NCI-H1092 treated with DMSO at 0.1 percent for 48 hours (cell line): ENCODE data around the gene CAMK2N1.

Experiments used
- DNase-seq: peaks from one replicate; lab custom pipeline; 2025; lab: John Stamatoyannopoulos, UW

Gene CAMK2N1

DNA sequence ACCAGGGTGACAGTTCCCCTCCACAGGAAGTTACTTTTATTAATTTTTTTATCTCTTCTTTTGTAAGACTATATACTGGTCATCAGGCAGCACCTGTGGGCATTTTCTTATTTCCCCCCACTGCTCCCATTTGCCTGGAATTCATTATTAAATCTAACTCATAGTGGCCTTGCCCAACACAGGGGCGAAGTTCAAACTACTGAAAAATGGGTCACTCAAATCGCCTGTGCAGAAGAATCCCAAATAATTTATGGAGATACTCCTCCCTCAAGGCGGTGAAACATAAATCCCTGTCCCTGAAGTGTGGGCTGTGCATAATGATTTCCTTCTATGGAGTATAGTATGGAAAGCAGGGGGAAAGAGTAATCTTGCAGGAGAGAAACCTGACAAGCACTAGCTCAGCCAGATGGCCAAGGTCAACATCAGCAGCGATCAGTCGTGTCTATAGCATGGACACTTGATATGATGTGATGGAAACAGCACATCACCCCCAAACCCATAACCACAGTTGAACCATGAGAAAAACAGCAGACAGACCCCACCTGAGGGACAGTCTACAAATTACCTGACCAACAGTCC, 7.9 kb downstream of the CAMK2N1 start:
- DNase-seq = no peak

DNA sequence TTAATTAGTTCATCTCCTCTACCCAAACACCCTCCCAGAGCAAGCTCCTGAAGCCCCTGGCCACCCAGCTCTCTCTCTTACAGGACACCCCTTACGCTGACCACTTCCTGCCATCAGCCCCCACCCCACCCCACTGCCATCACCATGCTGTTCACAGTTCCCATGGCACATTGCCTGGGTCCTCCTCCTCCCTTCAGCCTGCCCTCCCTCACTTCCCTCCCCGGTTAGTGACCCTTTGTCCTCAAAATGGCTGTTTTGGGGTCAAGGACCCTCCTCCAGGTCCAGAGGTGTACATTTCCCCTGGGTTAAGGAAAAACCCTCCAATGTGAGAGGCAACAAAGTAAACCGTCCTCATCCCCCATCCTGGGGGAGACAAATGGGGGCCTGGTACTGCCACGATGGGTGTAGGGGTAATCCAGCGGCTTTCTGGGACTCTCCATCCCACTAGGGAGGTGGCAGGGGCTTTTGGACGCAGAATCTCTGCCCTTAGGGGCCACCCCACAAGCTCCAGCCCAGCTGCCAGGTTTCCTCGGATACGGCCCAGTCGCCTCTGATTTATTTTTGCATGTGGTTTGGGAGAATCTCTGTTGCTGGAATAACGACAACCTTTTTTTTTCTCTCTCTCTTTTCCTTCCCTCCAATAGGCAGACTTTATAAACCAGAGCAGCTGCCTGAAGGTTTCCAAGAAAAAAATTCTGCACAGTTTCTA, 8.5 kb downstream of the CAMK2N1 start:
- no peak for DNase-seq

DNA sequence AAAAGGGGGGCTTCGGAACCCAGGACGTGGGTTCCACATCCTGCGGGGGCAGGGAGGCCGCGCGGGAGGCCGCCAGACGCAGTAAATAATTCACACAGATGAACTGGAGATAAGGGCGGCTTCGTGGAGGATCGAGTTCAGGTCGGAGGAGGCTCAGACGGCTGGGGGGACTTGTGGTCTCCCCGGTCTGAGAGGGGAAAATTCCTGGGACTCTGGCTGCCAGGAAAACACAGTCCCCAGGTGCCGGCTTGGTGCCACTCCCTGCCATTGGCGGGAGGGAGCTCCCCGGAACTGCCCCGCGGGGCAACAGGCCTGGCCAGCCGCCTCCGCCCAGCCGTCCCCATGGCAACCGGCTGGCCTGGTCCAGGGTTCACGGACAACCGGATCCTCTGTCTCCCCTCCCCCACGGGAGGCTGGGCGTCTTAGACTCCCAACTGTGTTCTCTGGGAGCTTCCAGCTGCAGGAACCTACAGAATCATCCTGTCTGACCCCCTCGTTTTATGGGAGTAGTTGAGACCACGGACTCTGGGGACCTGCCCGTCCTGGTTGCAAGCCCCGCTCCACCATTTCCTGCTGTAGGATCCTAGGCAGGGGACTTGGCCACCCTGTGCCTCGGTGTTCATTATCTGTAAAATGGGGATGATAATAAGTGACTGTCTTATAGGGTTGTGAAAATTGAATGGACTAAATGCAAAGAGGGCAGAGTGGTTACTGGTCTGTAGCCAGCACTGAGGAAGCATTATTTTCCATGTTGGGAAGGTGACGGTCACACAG, 9.6 kb downstream of the CAMK2N1 start:
- DNase-seq = no peak

DNA sequence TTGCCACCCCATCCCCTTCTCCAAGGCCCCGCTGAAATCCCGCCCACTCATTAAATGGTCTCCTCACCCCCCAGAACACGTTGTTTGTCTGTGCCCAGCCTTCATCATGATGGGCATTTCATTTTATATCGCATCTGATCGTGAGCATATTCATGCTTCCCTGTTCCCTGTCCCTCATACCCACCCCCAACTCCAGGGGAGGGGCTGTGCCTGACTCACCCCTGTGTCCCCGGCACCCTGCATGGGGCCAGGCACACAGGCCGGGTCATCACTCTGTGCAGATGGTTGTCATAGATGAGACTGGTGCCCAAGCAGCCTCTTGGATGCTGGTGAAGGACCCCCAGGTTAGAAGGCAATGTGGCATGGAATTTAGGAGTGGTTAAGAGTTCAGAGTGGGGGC, 11.0 kb downstream of the CAMK2N1 start:
- DNase-seq = no peak

DNA sequence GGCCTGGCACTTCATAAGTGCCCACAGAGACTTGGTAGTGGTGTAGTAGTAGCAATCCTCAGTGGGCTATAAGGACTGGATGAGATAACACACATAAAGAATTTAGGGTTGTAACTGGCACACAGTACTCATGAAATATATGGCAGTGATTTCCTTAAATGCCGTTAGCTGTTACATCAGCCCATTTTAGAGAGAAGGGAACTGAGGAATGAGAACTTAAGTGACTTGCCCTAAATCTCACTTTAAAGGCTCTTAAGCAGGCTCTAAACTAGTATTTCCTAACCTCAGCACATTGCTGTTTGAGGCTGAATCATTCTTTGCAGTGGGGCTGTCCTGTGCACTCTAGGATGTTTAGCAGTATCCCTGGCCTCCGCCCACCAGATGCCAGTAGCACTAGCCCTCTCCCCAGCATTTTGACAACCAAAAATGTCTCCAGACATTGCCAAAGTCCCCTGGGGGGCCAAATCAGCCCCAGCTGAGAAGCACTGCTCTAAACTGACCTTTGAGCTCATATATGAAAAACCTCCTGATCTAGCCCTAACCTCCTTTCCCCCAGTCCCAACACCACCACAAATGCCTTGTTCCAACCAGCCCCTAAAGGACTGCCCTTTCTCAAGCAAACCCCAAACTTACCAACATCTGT, 11.6 kb downstream of the CAMK2N1 start:
- no peak for DNase-seq

DNA sequence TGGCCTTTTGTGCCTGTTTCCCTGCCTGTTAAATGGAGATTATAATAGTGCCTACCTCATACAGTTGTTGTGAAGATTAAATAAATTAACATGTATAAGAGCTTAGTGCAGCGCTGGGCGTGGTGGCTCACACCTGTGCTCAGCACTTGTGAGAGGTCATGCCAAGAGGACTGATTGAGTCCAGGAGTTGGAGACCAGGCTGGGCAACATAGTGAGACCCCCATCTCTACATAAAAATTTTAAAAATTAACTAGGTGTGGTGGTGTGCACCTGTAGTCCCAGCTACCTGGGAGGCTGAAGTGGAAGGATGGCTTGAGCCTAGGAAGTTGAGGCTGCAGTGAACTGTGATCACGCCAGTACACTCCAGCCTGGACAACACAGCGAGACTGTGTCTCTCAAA, 12.1 kb downstream of the CAMK2N1 start:
- DNase-seq = no peak

DNA sequence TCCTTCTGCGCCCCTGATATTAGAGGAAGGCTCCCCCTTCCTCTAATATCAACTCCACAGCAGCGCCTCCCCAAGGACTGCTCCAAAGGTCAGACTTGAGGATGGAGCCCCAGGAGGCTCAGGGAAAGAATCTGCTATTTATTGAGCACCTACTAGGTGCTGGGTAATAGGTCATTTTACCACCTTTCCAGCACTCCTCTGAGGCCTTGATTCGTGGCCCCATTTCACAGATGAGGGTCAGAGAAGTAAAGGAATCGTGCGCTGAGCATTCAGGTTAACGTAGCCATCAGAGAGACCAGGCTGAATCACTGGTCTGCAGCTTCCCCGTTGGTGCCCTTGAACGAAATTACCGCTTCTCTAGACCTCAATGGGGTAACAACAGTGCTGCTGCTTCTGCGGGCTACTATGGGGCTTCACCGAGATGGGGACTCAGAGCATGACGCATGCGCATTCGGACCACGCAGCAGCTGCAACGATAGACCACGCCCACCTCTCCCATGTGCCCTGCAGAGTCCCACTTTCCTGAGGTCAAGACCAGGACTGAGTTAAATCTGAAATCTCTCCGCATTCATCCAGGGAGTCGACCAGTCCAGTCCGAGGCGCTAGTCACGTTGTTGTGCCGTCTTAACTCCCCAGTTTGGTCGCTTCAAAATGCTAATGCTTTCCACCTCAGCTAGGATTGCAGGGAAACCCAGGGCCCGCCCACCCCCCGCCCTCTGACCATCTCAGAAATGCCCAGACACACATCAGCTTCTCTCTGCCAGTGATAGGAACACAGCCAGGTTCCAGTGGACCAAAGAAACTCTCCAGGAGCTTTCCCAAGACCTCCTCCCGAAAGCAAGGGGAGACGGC, 12.9 kb downstream of the CAMK2N1 start:
- no peak for DNase-seq

DNA sequence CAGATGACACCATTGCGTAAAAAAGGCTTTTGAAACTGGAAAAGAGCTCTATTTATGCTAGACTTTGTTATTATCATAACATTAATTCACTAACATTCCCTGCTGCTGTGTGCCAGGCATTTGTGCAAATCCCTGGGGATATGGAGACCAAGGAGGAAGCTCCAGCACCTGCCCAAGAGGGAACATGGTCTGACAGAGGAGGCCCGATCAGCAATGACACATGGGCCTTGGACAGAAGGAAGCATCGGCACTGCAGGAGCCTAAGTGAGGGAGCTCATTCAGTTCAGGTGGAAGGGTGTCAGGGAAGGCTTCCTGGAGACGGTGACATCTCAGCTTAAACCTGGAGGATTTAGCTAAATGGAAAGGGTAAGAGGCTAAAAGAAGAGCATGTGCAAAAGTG, 13.9 kb downstream of the CAMK2N1 start:
- DNase-seq = no peak

DNA sequence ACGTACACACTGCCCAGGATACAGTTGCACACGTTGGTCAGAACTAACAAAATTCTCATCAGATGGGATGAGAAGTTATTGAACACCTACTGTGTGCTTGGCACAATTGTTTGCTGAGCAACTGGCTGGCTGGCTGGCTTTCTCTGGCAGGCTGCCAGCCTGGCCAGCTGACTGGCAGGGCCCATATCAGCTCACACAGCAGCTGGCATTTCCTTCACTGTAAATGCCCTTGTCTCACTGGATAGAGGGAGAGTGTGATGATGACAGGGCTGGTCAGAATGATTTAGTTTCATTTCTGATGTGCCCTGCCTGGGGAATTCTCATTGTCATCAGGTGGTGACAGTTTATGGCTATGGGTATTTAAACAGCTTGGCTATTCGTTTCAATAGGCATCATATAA, 15.8 kb downstream of the CAMK2N1 start:
- DNase-seq = peak; percentile 37

DNA sequence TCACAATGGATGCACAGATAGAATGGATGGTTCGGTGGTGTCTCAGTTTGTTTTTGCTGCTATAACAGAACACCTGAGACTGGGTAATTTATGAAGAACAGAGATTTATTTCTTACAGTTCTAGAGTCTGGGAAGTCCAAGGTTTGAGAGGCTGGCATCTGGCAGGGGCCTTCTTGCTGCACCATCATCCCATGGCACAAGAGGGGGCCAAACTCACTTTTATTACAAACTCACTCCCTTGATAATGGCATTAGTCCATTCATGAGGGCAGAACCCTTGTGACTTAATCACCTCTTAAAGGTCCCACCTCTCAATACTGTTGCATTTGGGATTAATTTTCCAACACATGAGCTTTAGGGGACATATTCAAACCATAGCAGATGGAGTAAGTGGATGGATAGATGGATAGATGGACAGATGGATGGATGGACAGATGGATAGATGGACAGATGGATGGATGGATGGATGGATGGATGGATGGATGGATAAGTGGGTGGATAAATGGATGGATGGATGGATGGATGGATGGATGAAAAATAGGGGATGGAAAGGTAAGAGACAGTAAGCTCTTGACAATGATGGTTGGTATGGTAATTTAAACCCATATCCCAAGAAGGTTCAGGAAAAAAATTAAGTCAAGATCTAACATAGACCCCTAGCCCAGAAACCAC, 16.5 kb downstream of the CAMK2N1 start:
- DNase-seq = no peak

DNA sequence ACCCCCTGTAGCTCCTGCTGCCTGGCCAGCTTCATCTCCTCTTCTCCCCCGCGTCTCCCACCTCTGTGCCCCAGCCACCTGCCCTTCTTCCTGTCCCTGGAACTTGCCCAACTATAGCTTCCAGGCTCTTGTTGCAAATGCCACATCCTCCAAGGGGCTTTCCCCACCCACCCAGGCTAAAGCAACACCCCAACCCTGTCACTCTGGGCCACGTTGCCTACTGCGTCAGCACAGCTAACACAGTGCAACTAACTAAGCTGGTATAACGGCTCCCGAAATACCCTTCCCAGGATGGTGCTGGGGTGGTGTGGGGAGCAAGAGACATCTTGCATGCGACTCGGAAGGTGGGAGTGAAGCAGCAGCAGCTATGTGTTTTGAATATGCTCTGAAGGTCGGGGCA, 19.7 kb downstream of the CAMK2N1 start:
- DNase-seq = no peak

DNA sequence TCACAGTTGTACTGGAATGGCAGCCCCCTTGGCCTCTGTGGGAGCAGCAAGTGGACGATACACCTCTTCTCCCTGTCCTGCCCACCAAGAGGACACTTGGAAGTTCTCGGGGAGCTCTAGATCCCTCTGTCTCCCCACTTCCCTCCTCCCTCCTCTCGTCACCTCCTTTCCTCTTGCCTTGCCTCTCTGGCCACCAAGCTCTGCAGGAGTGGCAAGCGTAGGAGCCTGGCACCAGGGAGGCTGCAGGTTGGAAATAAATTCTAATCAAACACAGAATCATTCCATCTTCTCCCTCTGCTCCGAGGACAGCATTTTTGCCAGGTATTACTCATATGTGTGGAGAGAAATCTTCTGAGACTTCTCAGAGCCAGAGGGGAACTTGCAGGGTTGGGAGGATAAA, 20.8 kb downstream of the CAMK2N1 start:
- no peak for DNase-seq

DNA sequence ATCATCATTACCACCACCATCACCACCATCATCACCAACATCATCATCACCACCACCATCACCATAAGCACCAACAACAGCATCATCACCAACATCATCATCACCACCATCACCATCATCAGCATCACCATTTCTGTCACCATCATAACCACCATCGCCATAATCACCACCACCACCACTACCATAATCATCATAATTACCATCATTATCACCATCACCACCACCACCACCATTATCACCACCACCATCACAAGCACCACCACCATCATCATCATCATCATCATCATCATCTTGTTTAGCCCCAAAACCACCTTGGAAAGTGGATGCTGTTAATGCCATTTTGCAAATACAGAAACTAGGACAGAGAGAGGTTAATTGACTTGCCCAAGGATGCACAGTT, 22.5 kb downstream of the CAMK2N1 start:
- DNase-seq = no peak

DNA sequence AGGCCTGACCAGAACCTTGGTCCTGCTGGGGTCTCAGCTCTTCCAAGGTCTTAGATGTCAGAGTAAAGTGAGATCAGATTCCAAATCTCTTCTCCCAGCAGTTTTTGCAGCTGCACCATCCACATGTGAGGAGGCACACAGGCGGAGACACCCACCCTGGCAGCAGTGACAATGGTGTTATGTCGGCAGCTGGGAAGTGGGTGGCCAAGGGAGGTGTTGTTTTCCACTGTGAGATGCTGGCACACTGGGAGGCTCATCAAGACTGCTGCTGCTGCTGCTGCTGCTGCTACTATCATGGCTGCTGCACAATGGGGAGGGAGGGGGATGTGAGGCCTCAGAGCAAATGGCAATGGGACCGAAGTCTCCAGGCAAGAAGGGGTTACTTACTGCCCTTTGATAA, 23.6 kb downstream of the CAMK2N1 start:
- no peak for DNase-seq

DNA sequence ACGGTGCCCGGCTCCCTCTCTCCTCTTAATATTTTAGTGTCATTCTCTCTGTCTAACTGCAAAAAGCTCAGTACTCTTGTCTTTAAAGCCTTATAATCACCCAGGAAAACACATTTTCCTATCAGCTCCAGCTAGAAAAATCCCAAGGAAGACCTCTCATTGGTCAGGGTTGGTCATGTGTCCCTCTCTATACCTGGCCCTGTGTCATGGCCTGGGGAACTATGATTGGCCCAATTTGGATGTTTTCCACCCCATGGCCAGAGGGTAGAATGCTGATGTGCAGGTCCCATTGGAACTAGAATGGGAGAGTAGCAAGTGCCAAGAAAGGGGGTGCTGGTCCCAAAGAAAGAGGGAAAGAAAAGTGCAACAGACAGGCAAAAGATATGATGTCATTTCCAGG, 27.3 kb downstream of the CAMK2N1 start:
- no peak for DNase-seq

DNA sequence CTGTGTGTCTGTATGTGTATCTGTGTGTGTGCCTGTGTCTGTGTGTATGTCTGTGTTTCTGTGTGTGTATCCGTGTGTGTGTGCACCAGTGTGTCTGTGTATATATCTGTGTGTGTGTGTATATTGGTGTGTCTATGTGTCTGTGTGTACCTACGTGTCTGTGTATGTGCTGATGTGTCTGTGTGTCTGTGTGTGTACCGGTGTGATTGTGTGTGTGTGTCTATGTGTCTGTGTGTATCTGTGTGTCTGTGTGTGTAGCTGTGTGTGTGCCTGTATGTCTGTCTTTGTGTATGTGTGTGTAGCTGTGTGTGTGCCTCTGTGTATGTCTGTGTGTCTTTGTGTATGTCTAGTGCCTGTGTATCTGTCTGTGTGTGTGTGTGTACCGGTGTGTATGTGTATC, 32.0 kb downstream of the CAMK2N1 start:
- no peak for DNase-seq

DNA sequence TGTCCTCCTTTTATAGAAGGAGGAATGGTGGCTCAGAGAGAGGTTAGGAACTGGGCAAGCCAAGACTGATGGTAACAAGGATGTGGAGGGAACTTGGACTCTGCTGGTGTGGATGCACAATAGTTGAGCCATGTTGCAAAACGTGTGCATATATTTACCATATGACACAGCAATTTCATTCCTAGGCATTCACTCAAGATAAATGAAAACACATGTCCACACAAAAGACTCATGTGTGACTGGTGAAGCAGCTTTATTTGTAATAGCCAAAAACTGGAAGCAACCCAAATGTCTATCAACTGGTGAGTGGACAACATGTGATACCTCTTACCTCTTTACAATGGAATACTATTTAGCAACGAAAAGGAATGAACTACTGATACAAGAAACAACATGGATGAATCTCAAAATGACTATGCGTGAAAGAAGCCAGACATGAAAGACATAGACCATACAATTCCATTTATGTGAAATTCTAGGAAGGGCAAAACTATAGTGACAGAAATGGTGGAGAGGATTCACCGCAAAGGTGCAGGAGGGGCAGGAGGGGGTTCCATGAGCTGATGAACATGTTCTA, 36.2 kb downstream of the CAMK2N1 start:
- DNase-seq = no peak

DNA sequence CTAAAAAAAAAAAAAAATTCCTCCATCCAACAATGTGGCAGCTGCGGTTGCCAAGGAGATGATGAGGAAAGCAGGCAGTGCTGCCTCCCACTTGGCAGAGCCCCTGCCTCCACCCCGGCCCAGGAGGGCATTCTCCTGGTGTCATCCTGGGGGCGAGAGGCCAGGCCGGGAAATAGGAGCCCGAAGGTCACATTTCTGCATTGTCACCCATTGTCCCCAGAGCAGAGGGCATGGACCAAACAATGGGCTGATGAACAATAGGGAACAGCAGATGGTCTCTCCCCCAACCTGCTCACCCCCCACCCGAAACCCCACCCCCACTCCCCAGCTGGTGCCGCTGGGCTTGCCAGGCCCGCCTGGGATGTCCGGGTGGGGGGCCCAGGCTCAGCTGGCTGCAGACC, 37.3 kb downstream of the CAMK2N1 start:
- DNase-seq = no peak

DNA sequence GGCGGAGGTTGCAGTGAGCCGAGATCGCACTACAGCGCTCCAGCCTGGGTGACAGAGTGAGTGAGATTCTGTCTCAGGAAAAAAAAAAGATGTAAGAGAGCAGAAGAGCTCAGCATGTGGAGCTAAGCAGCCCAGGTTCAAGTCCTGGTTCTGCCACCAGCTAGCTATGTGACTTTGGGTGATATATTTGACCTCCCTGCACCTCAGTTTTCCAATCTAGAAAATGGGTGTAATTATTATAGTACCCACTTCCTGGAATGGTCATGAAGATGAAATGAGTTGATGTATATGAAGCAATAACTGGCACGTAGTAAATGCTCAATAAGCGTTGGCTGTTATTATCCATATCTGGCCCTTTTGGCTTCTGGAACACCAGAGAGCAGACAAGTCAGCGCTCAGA, 38.2 kb downstream of the CAMK2N1 start:
- DNase-seq = no peak

DNA sequence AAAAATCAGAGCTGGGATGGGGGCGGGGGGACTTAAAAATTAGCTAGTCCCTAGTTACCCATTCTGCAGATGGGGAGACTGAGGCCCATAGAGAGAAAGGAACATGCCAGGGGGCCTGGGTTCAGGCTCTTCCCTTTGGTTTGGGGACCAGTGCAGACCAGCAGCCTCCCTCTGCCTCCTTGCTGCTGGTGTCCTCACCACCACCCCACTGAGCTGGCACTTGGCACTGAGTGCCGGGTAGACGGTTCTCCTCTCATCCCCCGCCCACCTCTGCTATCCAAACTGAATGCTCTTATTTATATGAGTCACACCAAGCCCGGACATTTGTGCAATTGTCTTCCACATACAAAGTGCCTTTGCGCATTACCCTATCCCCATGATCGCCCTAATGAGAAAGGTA, 39.2 kb downstream of the CAMK2N1 start:
- no peak for DNase-seq

DNA sequence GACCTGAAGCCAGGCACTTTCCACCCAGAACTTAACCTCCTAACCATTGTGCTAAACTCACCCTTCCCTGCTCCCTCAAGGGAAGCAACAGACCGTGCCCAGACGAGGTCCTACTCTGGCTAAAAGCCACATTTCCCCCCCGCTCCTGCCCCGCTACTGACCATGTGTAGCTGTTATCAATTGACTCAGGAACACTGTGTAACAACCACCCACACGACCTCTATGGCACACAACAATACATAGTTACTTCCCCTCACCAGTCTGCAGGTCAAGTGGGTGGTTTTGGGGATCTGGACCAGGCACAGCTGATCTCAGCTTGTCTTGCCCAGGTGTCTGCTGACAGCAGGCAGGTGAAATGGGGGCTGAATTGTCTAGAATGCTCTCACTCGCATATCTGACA, 40.1 kb downstream of the CAMK2N1 start:
- no peak for DNase-seq
